ENCODE results near the gene CREB3L1. TPM values are rescaled to one million over a fixed set of nuclear protein-coding genes. Genes with fewer than 3 reads are reported as not detected.
A peak's percentile ranks its signal among the peaks of the same experiment; 100 is the strongest.

CREB3L1 gene
- polyA plus RNA-seq, 1 experiment = 39.4 TPM

GRCh38 chr11:46366260-46366659 is 88.8 kb downstream of the CREB3L1 start:
- no peaks in the 10 kb centered on the region for H3K27me3 ChIP-seq (ENCODE audit: control insufficient read depth, insufficient read depth, low read length)
- H3K4me3 ChIP-seq (ENCODE audit: low read depth, low read length) = no peak overlapping the region
- no peak for DNase-seq (ENCODE audit: low read depth)
- ChIA-PET POLR2A (interaction anchor here (0.8 kb wide), 1 partner anchor 12 kb away, joined by 3 read pairs; no protein-coding TSS in a partner anchor), CTCF (interaction anchor here (0.9 to 11.2 kb wide), 4 partner anchors 11 to 127 kb away, joined by 3 to 162 read pairs (median 33); partner anchors contain the start of gene DGKZ)
- H3K36me3 ChIP-seq (ENCODE audit: control insufficient read depth, insufficient read depth, low read length) = peaks cover 6% of the 10 kb centered on the region
- no peak for TF ChIP-seq CTCF (IDR thresholded peaks at IDR 0.05; ENCODE audit: insufficient read depth, low read depth, low read length)

- TF ChIP-seq CTCF (IDR thresholded peaks at IDR 0.05; ENCODE audit: insufficient read depth, low read depth, low read length) = no peak
- ChIA-PET CTCF (interaction anchor here (1.0 to 11.2 kb wide), 4 partner anchors 11 to 128 kb away, joined by 3 to 162 read pairs (median 33); partner anchors contain the start of gene DGKZ), POLR2A (no interaction called here)
Measured at GRCh38 chr11:46366661-46367161, 89.2 kb downstream of the CREB3L1 start.

GRCh38 chr11:46367244-46367915 is 89.9 kb downstream of the CREB3L1 start:
- POLR2A ChIA-PET = no interaction called here
- no peak for DNase-seq (ENCODE audit: low read depth)
- peak; percentile 90 for TF ChIP-seq CTCF (IDR thresholded peaks at IDR 0.05; ENCODE audit: insufficient read depth, low read depth, low read length)
- Histone ChIP-seq H3K36me3 (ENCODE audit: control insufficient read depth, insufficient read depth, low read length) (peaks cover 11% of the 10 kb centered on the region), H3K4me3 (ENCODE audit: low read depth, low read length) (no peak overlapping the region), H3K27me3 (ENCODE audit: control insufficient read depth, insufficient read depth, low read length) (no peaks in the 10 kb centered on the region)
- CTCF ChIA-PET = interaction anchor here (0.6 to 11.2 kb wide), 12 partner anchors 8 to 263 kb away, joined by 3 to 162 read pairs (median 10); partner anchors contain the start of gene DGKZ

More at GRCh38 chr11:46366661-46367161, 89.2 kb downstream of the CREB3L1 start:
- Histone ChIP-seq H3K27me3 (ENCODE audit: control insufficient read depth, insufficient read depth, low read length) (no peaks in the 10 kb centered on the region), H3K36me3 (ENCODE audit: control insufficient read depth, insufficient read depth, low read length) (peaks cover 6% of the 10 kb centered on the region), H3K4me3 (ENCODE audit: low read depth, low read length) (no peak overlapping the region)
- no peak for DNase-seq (ENCODE audit: low read depth)

- ChIA-PET CTCF (interaction anchor here (0.6 to 11.2 kb wide), 17 partner anchors 9 to 263 kb away, joined by 3 to 162 read pairs (median 3); partner anchors contain the start of gene DGKZ), POLR2A (no interaction called here)
- Histone ChIP-seq H3K36me3 (ENCODE audit: control insufficient read depth, insufficient read depth, low read length) (peaks cover 11% of the 10 kb centered on the region), H3K4me3 (ENCODE audit: low read depth, low read length) (no peak overlapping the region), H3K27me3 (ENCODE audit: control insufficient read depth, insufficient read depth, low read length) (no peaks in the 10 kb centered on the region)
- no peak for DNase-seq (ENCODE audit: low read depth)
- no peak for TF ChIP-seq CTCF (IDR thresholded peaks at IDR 0.05; ENCODE audit: insufficient read depth, low read depth, low read length)
Measured at GRCh38 chr11:46367916-46368267, 90.4 kb downstream of the CREB3L1 start.

- DNase-seq (ENCODE audit: low read depth) = no peak
- Histone ChIP-seq H3K36me3 (ENCODE audit: control insufficient read depth, insufficient read depth, low read length) (peaks cover 13% of the 10 kb centered on the region), H3K4me3 (ENCODE audit: low read depth, low read length) (no peak overlapping the region), H3K27me3 (ENCODE audit: control insufficient read depth, insufficient read depth, low read length) (no peaks in the 10 kb centered on the region)
- ChIA-PET POLR2A (no interaction called here), CTCF (interaction anchor here (1.0 to 11.2 kb wide), 13 partner anchors 8 to 274 kb away, joined by 3 to 162 read pairs (median 4); partner anchors contain the start of genes ATG13, CHRM4 and DGKZ)
- peak; percentile 99 for TF ChIP-seq CTCF (IDR thresholded peaks at IDR 0.05; ENCODE audit: insufficient read depth, low read depth, low read length)
Measured at GRCh38 chr11:46369458-46370152, 92.1 kb downstream of the CREB3L1 start.
